RPMI7951 (cell line): ENCODE results near the gene ETNK2. TPM values are rescaled to one million over a fixed set of nuclear protein-coding genes. Genes with fewer than 3 reads are reported as not detected.

Source experiments
- total RNA-seq: library from RNA; depleted of rRNA; stranded (reverse); fragments of >200 nt; shearing (Covaris generic); gene quantifications from 2 replicates; pipeline ENCODE4 v1.2.3, GENCODE V29; 2014; rRNA removed

ETNK2 gene
- total RNA-seq, 1 experiment from 2014 or later, result 12.4 TPM

Other genes starting within 250 kb of the ETNK2 start
- gene SOX13, start 78.9 kb downstream of the ETNK2 start, total RNA-seq, result 4.4 and 7.2 TPM in 2 replicates
- 0.29 and 0.72 TPM in 2 replicates for gene REN, start 14.3 kb upstream of the ETNK2 start, total RNA-seq
- gene KISS1, start 44.4 kb upstream of the ETNK2 start, total RNA-seq, result 5.0 and 7.0 TPM in 2 replicates
- gene GOLT1A, start 61.9 kb upstream of the ETNK2 start, total RNA-seq, result not detected in 2 replicates
- gene PLEKHA6, start 207.9 kb upstream of the ETNK2 start, total RNA-seq, result 0.68 and 0.72 TPM in 2 replicates